ENCODE results near the gene SF3B1. TPM values are rescaled to one million over a fixed set of nuclear protein-coding genes. Genes with fewer than 3 reads are reported as not detected.

Gene SF3B1
- total and polyA plus RNA-seq, 2 experiments from 2014 or later, result 196 to 216 TPM

GRCh38 chr2:197431858-197432257, 3.0 kb downstream of the SF3B1 start:
- H3K79me2 ChIP-seq (ENCODE audit: insufficient read depth), result peaks cover 92% of the 10 kb centered on the region
- no peak overlapping the region for H3K27ac ChIP-seq
- no peaks in the 10 kb centered on the region for H3K27me3 ChIP-seq (replicated peaks; ENCODE audit: insufficient read depth)
- H3F3A ChIP-seq (ENCODE audit: insufficient read depth), result peaks cover 36% of the 10 kb centered on the region; the same call in 1 of the 2 replicates
- peak overlapping the region; percentile 82 for H3K4me3 ChIP-seq
- no peak for DNase-seq
- peak overlapping the region; percentile 96 for H3K4me2 ChIP-seq (ENCODE audit: unreplicated experiment)
- peaks cover 35% of the 10 kb centered on the region; the same call in 1 of the 2 replicates for H4K20me1 ChIP-seq (ENCODE audit: insufficient read depth)
- no peaks in the 10 kb centered on the region for H3K9me2 ChIP-seq (ENCODE audit: insufficient read depth)
- H3K9me3 ChIP-seq (ENCODE audit: low read depth), result no peaks in the 10 kb centered on the region
- no peak for TF ChIP-seq EZH2 (IDR thresholded peaks at IDR 0.05; ENCODE audit: insufficient read depth, poor library complexity, severe bottlenecking)
- TF ChIP-seq EZH2phosphoT487 (IDR thresholded peaks at IDR 0.05; ENCODE audit: insufficient read depth, low read depth), result no peak
- H2AFZ ChIP-seq, result no peak overlapping the region
- in situ Hi-C loops (cut with MboI), result no loop called here
- 76 to 78% methylated on average over 6 of the region's 6 CpGs for WGBS, 2 experiments (ENCODE audit: low coverage in 1 of 2, low lambda C conversion rate in 2 of 2, missing lambda C conversion rate in 2 of 2)
- H3K36me3 ChIP-seq (ENCODE audit: low read depth), result no peaks in the 10 kb centered on the region
- peak overlapping the region; percentile 24; the same call in 1 of the 2 replicates for H3K9ac ChIP-seq
- H3K4me1 ChIP-seq (ENCODE audit: insufficient read depth), result peaks cover 37% of the 10 kb centered on the region

- Histone ChIP-seq H3K9me3 (ENCODE audit: low read depth) (no peaks in the 10 kb centered on the region), H4K20me1 (ENCODE audit: insufficient read depth) (peaks cover 41% of the 10 kb centered on the region; the same call in 1 of the 2 replicates), H3K27ac (peak overlapping the region; percentile 43; the same call in 1 of the 2 replicates), H3K27me3 (replicated peaks; ENCODE audit: insufficient read depth) (no peaks in the 10 kb centered on the region), H3K4me2 (ENCODE audit: unreplicated experiment) (no peak overlapping the region), H3F3A (ENCODE audit: insufficient read depth) (peaks cover 27% of the 10 kb centered on the region; the same call in 1 of the 2 replicates), H3K4me1 (ENCODE audit: insufficient read depth) (peaks cover 38% of the 10 kb centered on the region), H2AFZ (no peak overlapping the region), H3K4me3 (no peak overlapping the region), H3K79me2 (ENCODE audit: insufficient read depth) (peaks cover 100% of the 10 kb centered on the region), H3K36me3 (ENCODE audit: low read depth) (peaks cover 7% of the 10 kb centered on the region; the same call in 1 of the 2 replicates), H3K9ac (no peak overlapping the region), H3K9me2 (ENCODE audit: insufficient read depth) (no peaks in the 10 kb centered on the region)
- in situ Hi-C loops (cut with MboI), result no loop called here
- TF ChIP-seq EZH2 (IDR thresholded peaks at IDR 0.05; ENCODE audit: insufficient read depth, poor library complexity, severe bottlenecking), result no peak
- no peak for TF ChIP-seq EZH2phosphoT487 (IDR thresholded peaks at IDR 0.05; ENCODE audit: insufficient read depth, low read depth)
- no peak for DNase-seq
- 95 to 100% methylated on average over 3 of the region's 3 CpGs for WGBS, 2 experiments (ENCODE audit: low coverage in 1 of 2, low lambda C conversion rate in 2 of 2, missing lambda C conversion rate in 2 of 2)
These were observed 6.8 kb downstream of the SF3B1 start for GRCh38 chr2:197427986-197428385.

GRCh38 chr2:197426723-197427603, 7.9 kb downstream of the SF3B1 start:
- Histone ChIP-seq H2AFZ (no peak overlapping the region), H4K20me1 (ENCODE audit: insufficient read depth) (peaks cover 34% of the 10 kb centered on the region; the same call in 1 of the 2 replicates), H3K4me3 (no peak overlapping the region), H3K4me1 (ENCODE audit: insufficient read depth) (peaks cover 28% of the 10 kb centered on the region), H3K27me3 (replicated peaks; ENCODE audit: insufficient read depth) (no peaks in the 10 kb centered on the region), H3K9ac (no peak overlapping the region), H3K9me2 (ENCODE audit: insufficient read depth) (no peaks in the 10 kb centered on the region), H3K9me3 (ENCODE audit: low read depth) (no peaks in the 10 kb centered on the region), H3K36me3 (ENCODE audit: low read depth) (peaks cover 9% of the 10 kb centered on the region; the same call in 1 of the 2 replicates), H3F3A (ENCODE audit: insufficient read depth) (peaks cover 27% of the 10 kb centered on the region; the same call in 1 of the 2 replicates), H3K79me2 (ENCODE audit: insufficient read depth) (peaks cover 100% of the 10 kb centered on the region), H3K4me2 (ENCODE audit: unreplicated experiment) (peak overlapping the region; percentile 1), H3K27ac (peak overlapping the region; percentile 17; the same call in 1 of the 2 replicates)
- DNase-seq, result no peak
- in situ Hi-C loops (cut with MboI), result no loop called here
- 38 to 46% methylated on average over 2 of the region's 2 CpGs for WGBS, 2 experiments (ENCODE audit: low coverage in 1 of 2, low lambda C conversion rate in 2 of 2, missing lambda C conversion rate in 2 of 2)
- TF ChIP-seq EZH2phosphoT487 (IDR thresholded peaks at IDR 0.05; ENCODE audit: insufficient read depth, low read depth), result no peak

- no peaks in the 10 kb centered on the region for H3K9me2 ChIP-seq (ENCODE audit: insufficient read depth)
- peaks cover 100% of the 10 kb centered on the region for H3K79me2 ChIP-seq (ENCODE audit: insufficient read depth)
- H3K4me3 ChIP-seq, result no peak overlapping the region
- no peak overlapping the region for H3K9ac ChIP-seq
- no peak overlapping the region for H3K4me2 ChIP-seq (ENCODE audit: unreplicated experiment)
- no peak overlapping the region for H3K27ac ChIP-seq
- no peak overlapping the region for H2AFZ ChIP-seq
- peaks cover 15% of the 10 kb centered on the region for H3K36me3 ChIP-seq (ENCODE audit: low read depth)
- TF ChIP-seq EZH2 (IDR thresholded peaks at IDR 0.05; ENCODE audit: insufficient read depth, poor library complexity, severe bottlenecking) (no peak), EZH2phosphoT487 (IDR thresholded peaks at IDR 0.05; ENCODE audit: insufficient read depth, low read depth) (no peak)
- no peaks in the 10 kb centered on the region for H3K9me3 ChIP-seq (ENCODE audit: low read depth)
- peak; percentile 9 for DNase-seq
- no peaks in the 10 kb centered on the region for H3K27me3 ChIP-seq (replicated peaks; ENCODE audit: insufficient read depth)
- in situ Hi-C loops (cut with MboI), result no loop called here
- peaks cover 18% of the 10 kb centered on the region for H3K4me1 ChIP-seq (ENCODE audit: insufficient read depth)
- H3F3A ChIP-seq (ENCODE audit: insufficient read depth), result peaks cover 27% of the 10 kb centered on the region; the same call in 1 of the 2 replicates
- peaks cover 31% of the 10 kb centered on the region; the same call in 1 of the 2 replicates for H4K20me1 ChIP-seq (ENCODE audit: insufficient read depth)
- WGBS, 2 experiments (ENCODE audit: low coverage in 1 of 2, low lambda C conversion rate in 2 of 2, missing lambda C conversion rate in 2 of 2), result 63 to 64% methylated on average over 7 of the region's 7 CpGs
These were observed 9.3 kb downstream of the SF3B1 start for GRCh38 chr2:197425550-197425949.
